CD14-positive monocyte (primary cell): Measurements from ENCODE around the gene CA11. TPM values are rescaled to one million over a fixed set of nuclear protein-coding genes. Genes with fewer than 3 reads are reported as not detected.
A peak's percentile ranks its signal among the peaks of the same experiment; 100 is the strongest.

Source experiments
- DNase-seq, 3 donors: peaks; one replicate each; pipeline ENCODE4 v3.0.0-alpha.2; 2011 to 2022
- H2AFZ ChIP-seq: 2 replicates; pipeline ENCODE4 v1.6.0; 2012; ENCODE audit warnings: mild to moderate bottlenecking, low read depth, low read length, inconsistent platforms; ENCODE audit not compliant: insufficient read depth, poor library complexity, severe bottlenecking
- H3K27ac ChIP-seq, 2 donors: 1 replicate in 1 of 2; 2 replicates in 1 of 2; pipeline ENCODE4 v1.5.1; 2012 to 2013; ENCODE audit warnings: low read length in 2 of 2, control low read depth in 1 of 2, inconsistent platforms in 1 of 2, low read depth in 1 of 2, mild to moderate bottlenecking in 1 of 2
- H3K27me3 ChIP-seq, 2 donors: one replicate each; pipeline versions ENCODE4 v1.6.0 to v1.6.1; 2011 to 2013; ENCODE audit warnings: low read length in 2 of 2; ENCODE audit not compliant: control insufficient read depth in 2 of 2, insufficient read depth in 2 of 2
- H3K36me3 ChIP-seq, 2 donors: replicated peaks in 1 of 2; 1 replicate in 1 of 2; 2 replicates in 1 of 2; pipeline versions ENCODE4 v1.5.1 to v1.6.1; 2012 to 2013; ENCODE audit warnings: low read length in 2 of 2, control low read depth in 1 of 2, inconsistent platforms in 1 of 2, mild to moderate bottlenecking in 1 of 2; ENCODE audit not compliant: insufficient read depth in 2 of 2, control insufficient read depth in 1 of 2
- H3K4me1 ChIP-seq, 2 donors: 1 replicate in 1 of 2; 2 replicates in 1 of 2; pipeline versions ENCODE4 v1.5.1 to v1.6.1; 2012 to 2013; ENCODE audit warnings: low read length in 2 of 2, control low read depth in 1 of 2, inconsistent platforms in 1 of 2, mild to moderate bottlenecking in 1 of 2, moderate library complexity in 1 of 2; ENCODE audit not compliant: insufficient read depth in 2 of 2, control insufficient read depth in 1 of 2
- H3K4me2 ChIP-seq: replicated peaks from 2 replicates; pipeline ENCODE3; 2012; ENCODE audit warnings: low read length, moderate library complexity, mild to moderate bottlenecking; ENCODE audit not compliant: poor library complexity, severe bottlenecking; ENCODE audit errors: extremely low read depth
- H3K4me3 ChIP-seq, 3 experiments: fragments of 200-600 bp in 1 of 3; sonication (generic) in 1 of 3; replicated peaks in 1 of 3; 1 replicate in 2 of 3; 2 replicates in 1 of 3; pipeline ENCODE4 v1.5.1; 2011 to 2013; ENCODE audit warnings: low read length in 3 of 3, mild to moderate bottlenecking in 3 of 3, control low read depth in 2 of 3, low read depth in 2 of 3, inconsistent platforms in 1 of 3, moderate library complexity in 1 of 3
- H3K79me2 ChIP-seq: 2 replicates; pipeline ENCODE4 v1.6.0; 2012; ENCODE audit warnings: mild to moderate bottlenecking, control low read depth, inconsistent platforms, low read length, moderate library complexity; ENCODE audit not compliant: insufficient read depth
- H3K9ac ChIP-seq: 2 replicates; pipeline ENCODE4 v1.6.0; 2017; ENCODE audit warnings: low read length, mild to moderate bottlenecking; ENCODE audit not compliant: insufficient read depth, poor library complexity, severe bottlenecking
- H3K9me3 ChIP-seq, 2 donors: replicated peaks in 1 of 2; 1 replicate in 1 of 2; 2 replicates in 1 of 2; pipeline versions ENCODE4 v1.5.1 to v1.6.1; 2012 to 2013; ENCODE audit warnings: low read length in 2 of 2, control low read depth in 1 of 2; ENCODE audit not compliant: control insufficient read depth in 1 of 2, insufficient read depth in 1 of 2
- H4K20me1 ChIP-seq: 2 replicates; pipeline ENCODE4 v1.6.0; 2012; ENCODE audit warnings: mild to moderate bottlenecking, low read length, control low read depth, moderate library complexity; ENCODE audit not compliant: insufficient read depth
- H3K27ac Mint-ChIP-seq, 7 donors: one replicate each; pipeline ENCODE4 v1.8.0; 2020; ENCODE audit warnings: mild to moderate bottlenecking in 7 of 7, mixed read lengths in 7 of 7, moderate library complexity in 6 of 7, inconsistent platforms in 2 of 7
- H3K27me3 Mint-ChIP-seq, 3 donors: one replicate each; pipeline ENCODE4 v1.8.0; 2021 to 2022; ENCODE audit warnings: low read depth in 3 of 3, mild to moderate bottlenecking in 3 of 3, mixed read lengths in 3 of 3, moderate library complexity in 3 of 3, inconsistent platforms in 1 of 3
- H3K36me3 Mint-ChIP-seq, 2 donors: one replicate each; pipeline ENCODE4 v1.8.0; 2020; ENCODE audit warnings: mixed read lengths in 2 of 2, inconsistent platforms in 1 of 2, mild to moderate bottlenecking in 1 of 2
- H3K4me1 Mint-ChIP-seq: one replicate; pipeline ENCODE4 v1.8.0; 2020; ENCODE audit warnings: mild to moderate bottlenecking, mixed read lengths
- H3K4me3 Mint-ChIP-seq, 2 donors: one replicate each; pipeline ENCODE4 v1.8.0; 2020; ENCODE audit warnings: mild to moderate bottlenecking in 2 of 2, mixed read lengths in 2 of 2, moderate library complexity in 1 of 2
- H3K9me3 Mint-ChIP-seq, 7 donors: one replicate each; pipeline ENCODE4 v1.8.0; 2020 to 2022; ENCODE audit warnings: mixed read lengths in 7 of 7, mild to moderate bottlenecking in 6 of 7, moderate library complexity in 6 of 7, inconsistent platforms in 2 of 7
- WGBS: methylation state at CpG from one replicate; pipeline ENCODE4 v1.1.5; 2013; ENCODE audit warnings: missing lambda C conversion rate; ENCODE audit not compliant: insufficient coverage; 5-methylcytosine and 5-hydroxymethylcytosine counted together
- intact Hi-C, 2 donors: fragments of 100-400 bp; cut with micrococcal nuclease; formaldehyde crosslinking; loops; one replicate each; pipeline versions ENCODE4 v1.15.0 to v1.15.1; 2023
- polyA plus RNA-seq, 3 donors: library from polyadenylated mRNA; depleted of rRNA in 1 of 3; unstranded in 2 of 3; stranded (reverse) in 1 of 3; fragments of 300-500 nt in 2 of 3; fragments of >200 nt in 1 of 3; fragmentation: Illumina TruSeq in 2 of 3; gene quantifications; 1 replicate in 2 of 3; 2 replicates in 1 of 3; pipeline ENCODE4 v1.2.3, GENCODE V29; 2012 to 2021
- TF ChIP-seq, protein P1 (sequence below): fragments of 200-600 bp; IDR thresholded peaks from one replicate; pipeline ENCODE4 v1.8.0; 2022; ENCODE audit warnings: antibody characterized with exemption, mild to moderate bottlenecking

CA11 gene
- polyA plus RNA-seq, 3 donors, result 1.1 to 4.9 (median 1.8) TPM

DNA sequence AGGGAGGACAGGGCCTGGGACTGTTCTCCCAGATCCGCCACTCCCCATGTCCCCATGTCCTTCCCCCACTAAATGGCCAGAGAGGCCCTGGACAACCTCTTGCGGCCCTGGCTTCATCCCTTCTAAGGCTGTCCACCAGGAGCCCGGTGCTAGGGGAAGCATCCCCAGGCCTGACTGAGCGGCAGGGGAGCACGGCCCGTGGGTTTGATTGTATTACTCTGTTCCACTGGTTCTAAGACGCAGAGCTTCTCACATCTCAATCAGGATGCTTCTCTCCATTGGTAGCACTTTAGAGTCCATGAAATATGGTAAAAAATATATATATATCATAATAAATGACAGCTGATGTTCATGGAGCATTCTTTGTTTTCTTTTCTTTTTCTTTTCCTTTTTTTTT, 38.6 kb downstream of the CA11 start:
- Histone ChIP-seq H3K4me2 (no peak overlapping the region), H2AFZ (no peak overlapping the region), H3K9me3 (no peaks in the 10 kb centered on the region), H3K27me3 (no peaks in the 10 kb centered on the region), H4K20me1 (no peaks in the 10 kb centered on the region), H3K27ac (no peak overlapping the region), H3K79me2 (no peaks in the 10 kb centered on the region), H3K4me1 (peaks cover 3 to 7% of the 10 kb centered on the region in 2 donors), H3K4me3 (no peak overlapping the region), H3K9ac (no peak overlapping the region), H3K36me3 (no peaks in the 10 kb centered on the region)
- Mint-ChIP-seq H3K4me3 (no peak overlapping the region), H3K4me1 (peaks cover 5% of the 10 kb centered on the region), H3K27me3 (peaks cover 3 to 4% (median 3%) of the 10 kb centered on the region in 3 donors), H3K36me3 (no peaks in the 10 kb centered on the region), H3K9me3 (no peaks in the 10 kb centered on the region), H3K27ac (no peak overlapping the region)
- DNase-seq, result no peak
- WGBS, result 90% methylated on average over 5 of the region's 7 CpGs
- TF ChIP-seq, protein P1, sequence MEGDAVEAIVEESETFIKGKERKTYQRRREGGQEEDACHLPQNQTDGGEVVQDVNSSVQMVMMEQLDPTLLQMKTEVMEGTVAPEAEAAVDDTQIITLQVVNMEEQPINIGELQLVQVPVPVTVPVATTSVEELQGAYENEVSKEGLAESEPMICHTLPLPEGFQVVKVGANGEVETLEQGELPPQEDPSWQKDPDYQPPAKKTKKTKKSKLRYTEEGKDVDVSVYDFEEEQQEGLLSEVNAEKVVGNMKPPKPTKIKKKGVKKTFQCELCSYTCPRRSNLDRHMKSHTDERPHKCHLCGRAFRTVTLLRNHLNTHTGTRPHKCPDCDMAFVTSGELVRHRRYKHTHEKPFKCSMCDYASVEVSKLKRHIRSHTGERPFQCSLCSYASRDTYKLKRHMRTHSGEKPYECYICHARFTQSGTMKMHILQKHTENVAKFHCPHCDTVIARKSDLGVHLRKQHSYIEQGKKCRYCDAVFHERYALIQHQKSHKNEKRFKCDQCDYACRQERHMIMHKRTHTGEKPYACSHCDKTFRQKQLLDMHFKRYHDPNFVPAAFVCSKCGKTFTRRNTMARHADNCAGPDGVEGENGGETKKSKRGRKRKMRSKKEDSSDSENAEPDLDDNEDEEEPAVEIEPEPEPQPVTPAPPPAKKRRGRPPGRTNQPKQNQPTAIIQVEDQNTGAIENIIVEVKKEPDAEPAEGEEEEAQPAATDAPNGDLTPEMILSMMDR, result no peak
- intact Hi-C loops, result no loop called here

DNA sequence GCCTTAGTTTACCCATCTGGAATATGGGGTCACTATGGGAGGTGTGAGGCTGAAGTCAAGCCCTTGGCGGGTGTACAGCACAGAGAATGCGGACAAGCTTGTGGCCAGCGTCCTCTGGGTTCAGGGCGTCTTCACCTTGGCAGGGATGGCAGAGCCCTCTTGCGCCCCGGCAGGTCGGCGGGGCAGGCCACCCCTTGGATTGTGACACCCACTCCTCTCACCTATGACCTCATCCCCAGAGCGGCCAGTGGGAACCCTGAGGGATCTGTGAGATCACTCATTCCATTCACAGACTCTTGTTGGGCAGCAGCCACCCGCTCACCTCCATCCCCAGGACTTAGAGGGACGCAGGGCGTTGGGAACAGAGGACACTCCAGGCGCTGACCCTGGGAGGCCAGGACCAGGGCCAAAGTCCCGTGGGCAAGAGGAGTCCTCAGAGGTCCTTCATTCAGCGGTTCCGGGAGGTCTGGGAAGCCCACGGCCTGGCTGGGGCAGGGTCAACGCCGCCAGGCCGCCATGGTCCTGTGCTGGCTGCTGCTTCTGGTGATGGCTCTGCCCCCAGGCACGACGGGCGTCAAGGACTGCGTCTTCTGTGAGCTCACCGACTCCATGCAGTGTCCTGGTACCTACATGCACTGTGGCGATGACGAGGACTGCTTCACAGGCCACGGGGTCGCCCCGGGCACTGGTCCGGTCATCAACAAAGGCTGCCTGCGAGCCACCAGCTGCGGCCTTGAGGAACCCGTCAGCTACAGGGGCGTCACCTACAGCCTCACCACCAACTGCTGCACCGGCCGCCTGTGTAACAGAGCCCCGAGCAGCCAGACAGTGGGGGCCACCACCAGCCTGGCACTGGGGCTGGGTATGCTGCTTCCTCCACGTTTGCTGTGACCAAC, 39.3 kb downstream of the CA11 start, which contains the start of gene SPACA4:
Gene SPACA4 (plus strand): TSS at position 280 of the 896 bp plus-strand sequence. CDS start 237 bp downstream, at position 517.
- no peak within 1 kb of the TSS for H3K9ac ChIP-seq
- Mint-ChIP-seq H3K27ac (peak within 1 kb of the TSS in 2 of 7 donors; percentile 30 to 53), H3K9me3 (no peaks in the 10 kb centered on the region), H3K27me3 (peaks cover 3 to 6% (median 4%) of the 10 kb centered on the region in 3 donors), H3K36me3 (no peaks in the 10 kb centered on the region), H3K4me1 (peaks cover 7% of the 10 kb centered on the region), H3K4me3 (no peak within 1 kb of the TSS)
- H3K4me1 ChIP-seq, result peaks cover 3 to 7% of the 10 kb centered on the region in 2 donors
- intact Hi-C loops, result no loop called here
- no peaks in the 10 kb centered on the region for H4K20me1 ChIP-seq
- H3K79me2 ChIP-seq, result no peaks in the 10 kb centered on the region
- H3K4me2 ChIP-seq, result no peak within 1 kb of the TSS
- DNase-seq, result no peak
- WGBS, result 94% methylated on average over 36 of the region's 39 CpGs
- H2AFZ ChIP-seq, result no peak within 1 kb of the TSS
- H3K27ac ChIP-seq, result no peak within 1 kb of the TSS
- no peaks in the 10 kb centered on the region for H3K9me3 ChIP-seq
- TF ChIP-seq, protein P1, result no peak
- no peaks in the 10 kb centered on the region for H3K36me3 ChIP-seq
- no peak within 1 kb of the TSS for H3K4me3 ChIP-seq
- no peaks in the 10 kb centered on the region for H3K27me3 ChIP-seq
